ENCODE data around the gene TCF3.

The TCF3 gene

DNA sequence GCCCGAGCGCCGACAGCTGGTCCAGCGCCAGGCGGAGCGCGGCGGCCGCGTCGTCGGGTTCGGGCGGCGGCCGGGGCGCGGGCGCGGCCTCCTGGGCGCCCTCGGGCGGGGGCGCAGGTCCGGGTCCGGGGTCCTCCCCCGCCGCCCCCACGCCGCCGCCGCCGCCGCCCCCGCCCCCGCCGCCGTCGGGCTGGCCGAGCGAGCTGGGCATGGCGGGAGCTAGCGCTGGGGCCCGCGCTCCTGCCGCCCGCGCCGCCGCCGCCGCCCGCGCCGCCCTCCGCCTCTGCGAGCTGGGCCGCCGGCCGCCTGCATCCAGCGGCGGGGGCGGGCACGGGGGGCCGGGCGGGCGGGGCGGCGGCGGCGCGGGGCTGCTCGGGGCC lies 84.6 kb downstream of the TCF3 start:
- in situ Hi-C loops (cut with MboI; ENCODE audit: low sequenced_read_pairs): no loop called here

GRCh38 chr19:1567116-1567847 lies 85.1 kb downstream of the TCF3 start:
- in situ Hi-C loops (cut with MboI; ENCODE audit: low sequenced_read_pairs): no loop called here

GRCh38 chr19:1566392-1567115 lies 85.9 kb downstream of the TCF3 start:
- in situ Hi-C loops (cut with MboI; ENCODE audit: low sequenced_read_pairs): no loop called here

GRCh38 chr19:1563251-1563650 lies 89.2 kb downstream of the TCF3 start:
- in situ Hi-C loops (cut with MboI; ENCODE audit: low sequenced_read_pairs): no loop called here

DNA sequence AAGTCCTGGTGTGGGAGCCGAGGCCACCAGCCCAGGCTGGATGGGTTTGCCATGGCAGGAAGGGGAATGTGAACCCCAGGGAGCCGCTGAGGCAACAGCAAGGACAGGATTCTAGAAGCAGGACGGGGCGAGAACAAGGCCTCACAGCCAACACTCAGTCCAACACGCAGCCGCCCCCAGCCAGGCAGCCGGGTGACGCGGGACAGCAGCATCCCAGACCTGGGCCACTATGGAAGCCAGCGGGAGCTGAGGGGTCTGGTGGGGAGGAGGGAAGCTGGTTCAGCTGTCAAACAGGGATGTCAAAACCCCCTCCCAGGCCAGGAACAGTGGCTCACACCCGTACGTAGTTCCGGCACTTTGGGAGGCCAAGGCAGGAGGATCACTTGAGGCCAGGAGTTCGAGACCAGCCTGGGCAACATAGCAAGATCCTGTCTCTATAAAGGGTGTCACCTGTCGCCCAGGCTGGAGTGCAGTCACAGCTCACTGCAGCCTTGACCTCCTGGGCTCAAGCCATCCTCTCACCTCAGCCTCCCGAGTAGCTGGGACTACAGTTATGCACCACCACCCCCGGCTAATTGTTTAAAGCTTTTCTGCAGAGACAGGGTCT lies 91.1 kb downstream of the TCF3 start:
- in situ Hi-C loops (cut with MboI; ENCODE audit: low sequenced_read_pairs): no loop called here

DNA sequence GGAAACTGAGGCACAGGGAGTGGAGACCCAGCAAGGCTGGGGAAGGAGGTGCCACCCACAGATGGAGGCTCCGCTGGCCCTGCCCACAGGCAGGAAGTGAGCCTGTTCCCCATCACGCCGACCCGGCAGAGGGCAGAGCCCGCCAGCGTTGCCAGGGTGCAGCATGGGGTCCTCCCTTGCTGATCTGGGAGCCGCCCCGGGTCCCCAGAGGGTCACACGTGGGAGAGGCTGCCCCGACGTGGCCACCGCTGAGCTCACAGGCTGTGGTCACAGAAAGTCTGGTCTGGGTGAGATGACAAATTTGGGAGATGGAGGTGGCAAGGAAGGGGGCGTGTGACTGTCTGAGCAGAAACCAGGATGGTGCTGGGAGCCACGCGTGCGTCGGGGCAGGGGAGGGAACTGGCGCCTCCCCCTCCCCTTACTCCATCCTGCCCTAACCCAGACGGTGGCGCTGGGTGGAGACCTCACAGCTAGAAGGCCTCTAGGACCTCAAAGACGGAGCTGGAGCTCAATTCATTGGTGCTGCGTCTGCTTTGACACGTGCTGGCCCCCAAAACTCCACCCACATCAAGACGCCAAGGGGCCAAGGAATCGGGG lies 92.0 kb downstream of the TCF3 start:
- in situ Hi-C loops (cut with MboI; ENCODE audit: low sequenced_read_pairs): no loop called here
